HepG2 (cell line): ENCODE results near the gene UBE2O. TPM values are rescaled to one million over a fixed set of nuclear protein-coding genes. Genes with fewer than 3 reads are reported as not detected.
A peak's percentile ranks its signal among the peaks of the same experiment; 100 is the strongest.

Source experiments
- ASH2L ChIP-seq: fragments of 300-600, 200-600 bp; sonication (generic); IDR thresholded peaks from 2 replicates; pipeline ENCODE4 v1.7.0; 2017; ENCODE audit warnings: low read depth, mild to moderate bottlenecking, moderate library complexity, mixed read lengths, low read length; ENCODE audit not compliant: insufficient read length
- DMAP1 ChIP-seq: IDR thresholded peaks from 2 replicates; pipeline ENCODE4 v1.6.1; 2016
- FLYWCH1 ChIP-seq: sonication (generic); formaldehyde crosslinking; IDR thresholded peaks from 2 replicates; pipeline ENCODE4 v1.8.1; 2023; ENCODE audit warnings: mild to moderate bottlenecking, missing genetic modification reagents
- FOSL2 ChIP-seq: sonication (generic); formaldehyde crosslinking; IDR thresholded peaks from 2 replicates; pipeline ENCODE4 v1.4.0; 2020; ENCODE audit warnings: missing genetic modification reagents
- FOXO1 ChIP-seq: sonication (generic); formaldehyde crosslinking; IDR thresholded peaks from 2 replicates; pipeline ENCODE4 v1.4.0; 2020; ENCODE audit warnings: missing genetic modification reagents
- GMEB1 ChIP-seq: sonication (generic); formaldehyde crosslinking; IDR thresholded peaks from 2 replicates; pipeline ENCODE4 v1.5.1; 2020; ENCODE audit warnings: missing genetic modification reagents, mild to moderate bottlenecking, borderline replicate concordance
- HNF4A ChIP-seq: sonication (generic); formaldehyde crosslinking; IDR thresholded peaks from 2 replicates; pipeline ENCODE4 v1.4.0; 2020; ENCODE audit warnings: missing genetic modification reagents
- KDM2A ChIP-seq: sonication (generic); formaldehyde crosslinking; IDR thresholded peaks from 2 replicates; pipeline ENCODE4 v1.4.0; 2020; ENCODE audit warnings: low read depth, missing genetic modification reagents, borderline replicate concordance
- PHF5A ChIP-seq: IDR thresholded peaks from one replicate; pipeline ENCODE4 v1.6.1; 2018; ENCODE audit warnings: low read depth, missing genetic modification reagents; ENCODE audit not compliant: unreplicated experiment
- PITX1 ChIP-seq: sonication (generic); formaldehyde crosslinking; IDR thresholded peaks from 2 replicates; pipeline ENCODE4 v1.5.1; 2020; ENCODE audit warnings: mild to moderate bottlenecking, missing genetic modification reagents
- POLR2AphosphoS5 ChIP-seq: IDR thresholded peaks from 2 replicates; pipeline ENCODE4 v1.6.1; 2012; ENCODE audit warnings: low read depth, low read length
- RFX3 ChIP-seq: IDR thresholded peaks from 2 replicates; pipeline ENCODE4 v1.6.1; 2016; ENCODE audit warnings: missing biosample characterization, missing genetic modification reagents
- RNF2 ChIP-seq: fragments of 450-650 bp; conservative IDR thresholded peaks from 2 replicates; pipeline ENCODE4 v1.6.1; 2016; ENCODE audit warnings: low read depth
- SMYD3 ChIP-seq: sonication (generic); formaldehyde crosslinking; IDR thresholded peaks from 2 replicates; pipeline ENCODE4 v1.8.1; 2023; ENCODE audit warnings: mild to moderate bottlenecking, missing genetic modification reagents
- STAT6 ChIP-seq: sonication (generic); formaldehyde crosslinking; IDR thresholded peaks from 2 replicates; pipeline ENCODE4 v1.4.0; 2020; ENCODE audit warnings: missing genetic modification reagents, mild to moderate bottlenecking, borderline replicate concordance
- SYNCRIP ChIP-seq: fragments of 200-400 bp; formaldehyde crosslinking; IDR thresholded peaks from 2 replicates; pipeline ENCODE4 v1.6.1; 2018; ENCODE audit warnings: mild to moderate bottlenecking, low read depth, low read length; ENCODE audit not compliant: insufficient read depth
- ZBTB49 ChIP-seq: sonication (generic); formaldehyde crosslinking; IDR thresholded peaks from 2 replicates; pipeline ENCODE4 v1.4.0; 2020; ENCODE audit warnings: missing genetic modification reagents, borderline replicate concordance
- ZKSCAN8 ChIP-seq: IDR thresholded peaks from 2 replicates; pipeline ENCODE4 v1.6.1; 2016; ENCODE audit warnings: borderline replicate concordance, missing genetic modification reagents, missing compliant biosample characterization
- ZNF121 ChIP-seq: sonication (generic); formaldehyde crosslinking; IDR thresholded peaks from 2 replicates; pipeline ENCODE4 v1.5.0; 2020; ENCODE audit warnings: mild to moderate bottlenecking, missing genetic modification reagents
- ZNF225 ChIP-seq: sonication (generic); formaldehyde crosslinking; IDR thresholded peaks from 2 replicates; pipeline ENCODE4 v1.4.0; 2020; ENCODE audit warnings: mild to moderate bottlenecking, missing genetic modification reagents
- ZNF460 ChIP-seq: sonication (generic); formaldehyde crosslinking; IDR thresholded peaks from 2 replicates; pipeline ENCODE4 v1.5.1; 2020; ENCODE audit warnings: missing genetic modification reagents, mild to moderate bottlenecking, borderline replicate concordance
- ZNF547 ChIP-seq: sonication (generic); formaldehyde crosslinking; IDR thresholded peaks from 2 replicates; pipeline ENCODE4 v1.5.1; 2020; ENCODE audit warnings: mild to moderate bottlenecking, missing genetic modification reagents
- ZNF572 ChIP-seq: sonication (generic); formaldehyde crosslinking; IDR thresholded peaks from 2 replicates; pipeline ENCODE4 v1.5.1; 2020; ENCODE audit warnings: mild to moderate bottlenecking, missing genetic modification reagents
- ZSCAN31 ChIP-seq: sonication (generic); formaldehyde crosslinking; IDR thresholded peaks from 2 replicates; pipeline ENCODE4 v1.5.0; 2020; ENCODE audit warnings: low read depth, mild to moderate bottlenecking, missing genetic modification reagents
- polyA plus RNA-seq, 8 experiments: library from polyadenylated mRNA; depleted of rRNA in 3 of 8; stranded (reverse) in 7 of 8; unstranded in 1 of 8; fragments of >200 nt; fragmentation: Illumina TruSeq in 4 of 8; extraction: Trizol in 4 of 8; gene quantifications; 2 replicates each; pipeline versions ENCODE4 v1.2.1 to v1.2.3, GENCODE V29; 2011 to 2016; ENCODE audit warnings: low read depth in 4 of 8, missing spikeins in 1 of 8, mixed read lengths in 1 of 8; ENCODE audit not compliant: insufficient read depth in 1 of 8
- total RNA-seq, 5 experiments: library from RNA; depleted of rRNA; stranded (reverse); fragments of >200 nt; fragmentation: Illumina TruSeq; extraction: Trizol; gene quantifications; 2 replicates each; pipeline ENCODE4 v1.2.3, GENCODE V29; 2016; ENCODE audit warnings: low read depth in 1 of 5
- TF ChIP-seq, protein P1 (sequence below): sonication (generic); formaldehyde crosslinking; IDR thresholded peaks from 2 replicates; pipeline ENCODE4 v1.5.0; 2020; ENCODE audit warnings: missing genetic modification reagents, mild to moderate bottlenecking, borderline replicate concordance

The UBE2O gene
- total and polyA plus RNA-seq, 2 of the 13 experiments (the other 11 are each of a cell fraction or from before 2014, with no cell fraction given): 21.5 to 23.5 TPM

GRCh38 chr17:76345377-76345974, 107.5 kb downstream of the UBE2O start (continued):
- TF ChIP-seq ZNF225 (CRISPR knock-in tag): no peak
- no peak for TF ChIP-seq POLR2AphosphoS5
- TF ChIP-seq PHF5A (CRISPR knock-in tag): no peak
- no peak for TF ChIP-seq ZSCAN31 (CRISPR knock-in tag)
- TF ChIP-seq, protein P1, sequence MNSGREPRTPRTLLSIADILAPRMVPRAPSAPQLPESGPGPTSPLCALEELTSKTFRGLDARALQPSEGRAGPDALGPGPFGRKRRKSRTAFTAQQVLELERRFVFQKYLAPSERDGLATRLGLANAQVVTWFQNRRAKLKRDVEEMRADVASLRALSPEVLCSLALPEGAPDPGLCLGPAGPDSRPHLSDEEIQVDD (CRISPR knock-in tag): no peak
- TF ChIP-seq HNF4A (CRISPR knock-in tag): peak; percentile 47
- TF ChIP-seq FLYWCH1: no peak
- peak; percentile 49; the same call in 1 of the 2 replicates for TF ChIP-seq ZNF460 (CRISPR knock-in tag)
- no peak for TF ChIP-seq DMAP1
- no peak for TF ChIP-seq ZNF547 (CRISPR knock-in tag)
- TF ChIP-seq FOSL2 (CRISPR knock-in tag): no peak
- TF ChIP-seq FOXO1 (CRISPR knock-in tag): peak; percentile 20; the same call in 1 of the 2 replicates
- TF ChIP-seq PITX1 (CRISPR knock-in tag): peak; percentile 44; the same call in 1 of the 2 replicates
- no peak for TF ChIP-seq SYNCRIP
- TF ChIP-seq ZNF572 (CRISPR knock-in tag): no peak
- peak; percentile 34; the same call in 1 of the 2 replicates for TF ChIP-seq ZNF121 (CRISPR knock-in tag)
- TF ChIP-seq KDM2A: no peak
- no peak for TF ChIP-seq RFX3
- no peak for TF ChIP-seq RNF2
- no peak for TF ChIP-seq ZKSCAN8
- TF ChIP-seq GMEB1 (CRISPR knock-in tag): no peak
- no peak for TF ChIP-seq ZBTB49 (CRISPR knock-in tag)
- TF ChIP-seq ASH2L: no peak
- TF ChIP-seq STAT6: no peak
- TF ChIP-seq SMYD3: no peak
